PC-3 (cell line): ENCODE measurements around the gene HELLS.

Experiments
- EZH2 ChIP-seq: fragments of 300-600 bp; sonication (generic); IDR thresholded peaks from one replicate; pipeline ENCODE4 v1.6.1; 2017; ENCODE audit warnings: antibody characterized with exemption, mild to moderate bottlenecking, low read length; ENCODE audit not compliant: unreplicated experiment
- EZH2phosphoT487 ChIP-seq: fragments of 300-600 bp; sonication (generic); IDR thresholded peaks from 2 replicates; pipeline ENCODE4 v1.6.1; 2018; ENCODE audit warnings: mild to moderate bottlenecking, antibody characterized with exemption, low read length, borderline replicate concordance
- TF ChIP-seq, protein P1 (sequence below): fragments of 300-600 bp; sonication (generic); conservative IDR thresholded peaks from 2 replicates; pipeline ENCODE4 v1.5.1; 2017; ENCODE audit warnings: antibody characterized with exemption, low read depth, mild to moderate bottlenecking, low read length

DNA sequence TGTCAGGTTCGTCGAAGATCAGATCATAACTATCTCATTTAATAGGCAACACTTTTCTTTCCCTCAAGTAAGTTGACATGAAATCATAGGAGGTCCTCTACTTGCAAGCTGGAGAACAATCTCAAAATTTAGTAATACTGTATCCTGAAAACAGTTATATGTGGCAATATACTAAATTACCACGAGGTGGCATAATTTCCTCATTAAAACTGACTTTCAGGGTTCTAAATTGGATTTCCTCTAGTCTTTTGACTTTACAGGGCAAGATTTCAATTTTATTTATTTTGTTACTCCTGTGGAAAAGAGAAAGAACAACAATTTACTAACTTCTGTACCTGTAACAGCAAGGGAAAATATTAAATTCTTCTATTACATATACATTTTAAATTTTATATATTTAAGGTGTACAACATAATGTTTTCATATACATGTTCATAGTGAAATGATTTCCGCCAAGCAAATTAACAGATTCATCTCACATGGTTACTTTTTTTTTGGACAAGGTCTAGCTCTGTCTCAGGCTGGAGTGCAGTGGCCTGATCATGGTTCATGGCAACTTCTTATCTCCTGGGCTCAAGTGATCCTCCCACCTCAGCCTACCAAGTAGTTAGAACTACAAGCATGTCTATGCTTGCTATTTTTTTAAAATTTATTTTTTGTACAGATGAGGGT, 84.6 kb downstream of the HELLS start:
- no peak for TF ChIP-seq EZH2
- TF ChIP-seq, protein P1, sequence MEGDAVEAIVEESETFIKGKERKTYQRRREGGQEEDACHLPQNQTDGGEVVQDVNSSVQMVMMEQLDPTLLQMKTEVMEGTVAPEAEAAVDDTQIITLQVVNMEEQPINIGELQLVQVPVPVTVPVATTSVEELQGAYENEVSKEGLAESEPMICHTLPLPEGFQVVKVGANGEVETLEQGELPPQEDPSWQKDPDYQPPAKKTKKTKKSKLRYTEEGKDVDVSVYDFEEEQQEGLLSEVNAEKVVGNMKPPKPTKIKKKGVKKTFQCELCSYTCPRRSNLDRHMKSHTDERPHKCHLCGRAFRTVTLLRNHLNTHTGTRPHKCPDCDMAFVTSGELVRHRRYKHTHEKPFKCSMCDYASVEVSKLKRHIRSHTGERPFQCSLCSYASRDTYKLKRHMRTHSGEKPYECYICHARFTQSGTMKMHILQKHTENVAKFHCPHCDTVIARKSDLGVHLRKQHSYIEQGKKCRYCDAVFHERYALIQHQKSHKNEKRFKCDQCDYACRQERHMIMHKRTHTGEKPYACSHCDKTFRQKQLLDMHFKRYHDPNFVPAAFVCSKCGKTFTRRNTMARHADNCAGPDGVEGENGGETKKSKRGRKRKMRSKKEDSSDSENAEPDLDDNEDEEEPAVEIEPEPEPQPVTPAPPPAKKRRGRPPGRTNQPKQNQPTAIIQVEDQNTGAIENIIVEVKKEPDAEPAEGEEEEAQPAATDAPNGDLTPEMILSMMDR: peak; percentile 68
- TF ChIP-seq EZH2phosphoT487: no peak
